Measurements from ENCODE around the gene DOK6.

DOK6 gene

GRCh38 chr18:69697069-69697468 lies 296.4 kb downstream of the DOK6 start:
- no peak for DNase-seq

- DNase-seq: no peak
Observed at GRCh38 chr18:69697689-69698088, 297.0 kb downstream of the DOK6 start.

- no peak for DNase-seq
Observed at GRCh38 chr18:69701305-69701704, 300.6 kb downstream of the DOK6 start.

- DNase-seq: no peak
Observed at GRCh38 chr18:69703461-69703860, 302.8 kb downstream of the DOK6 start.

- no peak for DNase-seq
Observed at GRCh38 chr18:69705987-69706386, 305.3 kb downstream of the DOK6 start.

GRCh38 chr18:69708844-69709243 lies 308.2 kb downstream of the DOK6 start:
- no peak for DNase-seq

DNA sequence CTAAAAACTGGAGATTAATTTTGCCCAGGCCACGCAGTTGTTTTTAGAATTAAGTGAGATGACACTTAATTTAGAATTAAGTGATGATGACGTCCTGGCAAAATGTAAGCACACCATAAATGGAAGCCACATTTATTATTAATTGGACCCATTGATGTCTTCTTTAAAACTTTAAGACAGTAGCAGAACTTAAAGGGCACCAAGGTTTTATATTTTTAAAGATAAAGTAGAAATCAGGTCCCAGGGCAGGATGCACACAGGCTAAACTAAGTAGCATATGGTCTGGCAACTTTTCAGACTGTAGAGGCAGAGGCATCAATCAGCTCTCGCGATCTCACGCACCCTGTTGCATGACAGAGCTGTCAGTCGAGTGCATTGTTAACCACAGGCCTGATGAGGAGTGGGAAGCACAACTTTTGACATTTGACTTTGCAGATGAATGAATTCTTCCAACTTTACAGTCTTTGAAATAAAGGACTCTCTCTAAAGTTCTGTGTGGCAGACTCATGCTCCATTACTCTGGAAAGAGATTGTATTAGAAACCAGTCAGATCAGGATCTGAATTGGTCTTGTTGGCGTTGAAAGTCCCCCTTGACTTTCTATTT lies 314.6 kb downstream of the DOK6 start:
- DNase-seq: no peak

- no peak for DNase-seq
Observed at GRCh38 chr18:69717586-69717985, 316.9 kb downstream of the DOK6 start.

GRCh38 chr18:69718912-69719547 lies 318.3 kb downstream of the DOK6 start:
- DNase-seq: no peak

GRCh38 chr18:69720422-69720821 lies 319.7 kb downstream of the DOK6 start:
- no peak for DNase-seq

- DNase-seq: no peak
Observed at GRCh38 chr18:69723434-69723833, 322.7 kb downstream of the DOK6 start.

- no peak for DNase-seq
Observed at GRCh38 chr18:69725009-69725408, 324.3 kb downstream of the DOK6 start.

GRCh38 chr18:69725855-69726508 lies 325.3 kb downstream of the DOK6 start:
- no peak for DNase-seq

GRCh38 chr18:69727912-69728572 lies 327.4 kb downstream of the DOK6 start:
- no peak for DNase-seq

GRCh38 chr18:69730664-69731063 lies 330.0 kb downstream of the DOK6 start:
- DNase-seq: no peak

- DNase-seq: no peak
Observed at GRCh38 chr18:69734536-69734935, 333.8 kb downstream of the DOK6 start.

DNA sequence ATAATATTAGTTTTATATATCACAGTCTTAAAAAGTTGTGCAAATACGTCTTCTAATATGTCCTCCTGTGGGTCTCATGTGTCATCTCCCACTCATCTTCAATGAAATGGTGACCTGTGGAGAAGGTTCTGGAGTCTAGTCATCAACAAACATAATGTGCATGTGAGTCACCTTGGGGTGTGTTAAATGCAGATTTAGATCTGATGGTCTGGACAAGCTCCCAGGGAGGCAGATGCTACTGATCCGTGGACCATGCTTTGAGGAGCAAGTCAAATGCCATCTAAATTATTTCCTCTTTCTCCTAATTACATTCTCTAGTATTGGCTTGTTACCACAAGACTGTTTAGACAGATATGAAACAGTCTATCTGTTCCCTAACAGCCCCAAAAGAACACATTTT lies 336.0 kb downstream of the DOK6 start:
- no peak for DNase-seq

DNA sequence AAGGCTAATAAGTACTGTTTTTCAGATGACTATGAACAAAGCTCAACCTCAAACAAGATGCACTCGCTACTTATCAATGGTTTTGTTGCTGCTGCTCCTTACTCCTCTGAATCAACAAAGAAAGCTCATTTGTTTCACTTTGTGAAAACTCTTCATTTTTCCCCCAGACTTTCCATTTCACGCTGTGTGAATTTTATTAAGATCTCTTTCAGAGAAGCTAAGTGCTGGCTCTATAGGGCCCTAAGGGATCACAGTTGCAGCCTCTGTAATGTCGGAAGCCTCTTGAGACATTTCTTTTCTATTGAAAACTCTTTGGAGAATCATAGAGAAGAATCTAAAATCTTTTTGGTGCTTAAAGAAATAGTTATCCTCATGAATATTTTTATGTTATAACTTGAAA lies 337.2 kb downstream of the DOK6 start:
- DNase-seq: no peak

DNA sequence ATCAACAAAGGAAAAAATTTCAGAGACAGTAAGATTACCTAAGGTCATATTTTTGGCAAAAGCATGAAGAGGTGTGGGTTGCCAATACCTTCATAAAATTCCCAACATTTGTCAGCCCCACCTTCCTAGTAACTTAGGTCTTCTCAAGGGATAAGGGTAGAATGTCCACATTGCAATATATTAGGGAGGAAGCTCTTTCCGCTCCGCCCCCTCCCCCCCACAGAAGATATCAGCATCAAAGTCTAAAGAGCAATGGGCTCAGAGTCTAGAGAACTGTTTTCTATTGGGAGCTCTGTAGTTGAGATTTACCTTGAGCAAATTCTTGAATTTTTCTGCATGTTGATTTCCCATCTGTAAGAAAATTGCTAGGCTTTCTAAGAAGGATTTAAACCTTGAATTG lies 346.7 kb downstream of the DOK6 start:
- DNase-seq: no peak

GRCh38 chr18:69752737-69753380 lies 352.2 kb downstream of the DOK6 start:
- DNase-seq: no peak

GRCh38 chr18:69754108-69754507 lies 353.4 kb downstream of the DOK6 start:
- no peak for DNase-seq

GRCh38 chr18:69755041-69755440 lies 354.4 kb downstream of the DOK6 start:
- no peak for DNase-seq

DNA sequence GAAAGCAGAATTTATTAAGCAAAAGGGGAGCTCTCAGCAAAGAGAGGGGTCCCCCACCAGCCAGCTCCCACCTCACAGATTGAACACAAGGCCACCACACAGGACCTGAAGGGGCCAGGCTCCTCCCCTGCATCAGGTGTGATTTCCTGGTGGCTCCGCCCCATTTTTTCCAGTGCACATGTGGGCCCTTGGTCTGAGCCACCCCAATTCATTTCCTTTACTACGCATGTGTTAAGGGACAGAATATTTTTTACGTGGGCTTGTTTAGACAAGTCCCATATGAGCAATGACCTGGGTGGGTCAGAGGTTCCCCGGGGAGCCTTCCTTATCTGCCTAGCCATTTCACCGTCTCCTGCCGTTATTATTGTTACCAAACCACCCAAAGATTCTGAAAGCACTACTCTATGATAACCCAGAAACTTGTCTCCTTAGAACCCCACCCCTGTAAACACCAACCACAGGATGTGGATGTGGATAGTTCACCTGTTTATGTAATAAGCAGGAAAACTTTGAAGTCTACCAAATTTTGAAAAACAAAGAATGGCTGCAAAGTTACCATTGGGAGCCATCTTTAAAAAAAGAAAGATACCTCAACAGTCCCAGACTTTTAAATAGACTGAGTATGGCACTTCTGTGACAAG lies 355.3 kb downstream of the DOK6 start:
- DNase-seq: no peak
